Stimulated activated naive CD8-positive, alpha-beta T cell treated with anti-CD3 and anti-CD28 coated beads, Interleukin-15, Interleukin-2, amounts not matched to agents 100 ng/mL and 50 ng/mL, for 24 hours (primary cell): ENCODE results near the gene CPNE7.

Experiments used
- H3K27ac Mint-ChIP-seq: one replicate; pipeline ENCODE4 v1.8.0; 2021; ENCODE audit warnings: mild to moderate bottlenecking, mixed read lengths
- H3K27me3 Mint-ChIP-seq: one replicate; pipeline ENCODE4 v1.8.0; 2021; ENCODE audit warnings: mixed read lengths
- H3K36me3 Mint-ChIP-seq: one replicate; pipeline ENCODE4 v1.8.0; 2021; ENCODE audit warnings: low read depth, mixed read lengths
- H3K4me1 Mint-ChIP-seq: one replicate; pipeline ENCODE4 v1.8.0; 2021; ENCODE audit warnings: low read depth, mixed read lengths
- H3K4me3 Mint-ChIP-seq: one replicate; pipeline ENCODE4 v1.8.0; 2021; ENCODE audit warnings: mild to moderate bottlenecking, mixed read lengths
- H3K9me3 Mint-ChIP-seq: one replicate; pipeline ENCODE4 v1.8.0; 2021; ENCODE audit warnings: mixed read lengths

CPNE7 gene

DNA sequence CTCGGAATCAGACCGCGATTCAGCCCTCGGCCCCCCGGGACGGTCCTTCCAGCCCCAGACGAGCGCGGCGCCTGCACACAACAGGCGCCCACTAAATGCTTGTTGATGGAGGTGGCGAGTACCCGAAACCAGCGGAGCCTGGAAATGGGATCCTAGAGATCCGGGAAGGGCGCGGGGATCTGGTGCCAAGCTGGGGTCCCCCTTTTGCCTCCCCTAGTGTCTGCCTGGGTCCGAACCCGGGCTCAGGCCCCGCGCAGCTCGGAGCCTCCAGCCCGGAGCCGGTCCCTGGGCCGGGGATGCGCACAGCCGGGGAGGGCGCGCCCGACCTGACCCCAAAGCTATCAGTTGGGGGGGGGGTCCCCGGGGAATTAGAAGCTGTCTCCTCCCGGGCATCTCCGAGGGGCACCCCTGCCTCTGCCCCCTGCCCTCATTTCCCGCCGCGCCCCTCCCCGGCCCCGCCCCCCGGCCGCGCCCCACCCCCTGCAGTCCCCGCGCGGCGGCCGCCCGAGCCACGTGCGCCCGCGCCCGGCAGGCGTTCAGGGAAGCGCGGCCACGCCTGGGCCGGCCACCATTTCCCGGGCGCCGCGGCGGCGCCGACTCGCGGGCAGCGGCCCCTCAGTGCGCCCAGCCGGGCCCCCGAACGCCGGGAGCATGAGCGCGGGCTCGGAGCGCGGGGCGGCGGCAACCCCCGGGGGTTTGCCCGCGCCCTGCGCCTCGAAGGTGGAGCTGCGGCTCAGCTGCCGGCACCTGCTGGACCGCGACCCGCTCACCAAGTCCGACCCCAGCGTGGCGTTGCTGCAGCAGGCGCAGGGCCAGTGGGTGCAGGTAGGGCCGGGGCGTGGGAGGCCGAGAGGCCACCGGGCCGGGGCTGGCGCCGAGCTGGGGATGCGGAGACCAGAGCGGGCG, at the start of gene CPNE7:
Gene CPNE7 (plus strand): TSS at position 512 of the 906 bp plus-strand sequence. CDS start 140 bp downstream, at position 652.
- no peak within 1 kb of the TSS for H3K27ac Mint-ChIP-seq
- H3K27me3 Mint-ChIP-seq: peaks cover 9% of the 10 kb centered on the region
- no peaks in the 10 kb centered on the region for H3K9me3 Mint-ChIP-seq
- peak within 1 kb of the TSS; percentile 57 for H3K4me3 Mint-ChIP-seq
- H3K4me1 Mint-ChIP-seq: peaks cover 8% of the 10 kb centered on the region
- H3K36me3 Mint-ChIP-seq: no peaks in the 10 kb centered on the region

DNA sequence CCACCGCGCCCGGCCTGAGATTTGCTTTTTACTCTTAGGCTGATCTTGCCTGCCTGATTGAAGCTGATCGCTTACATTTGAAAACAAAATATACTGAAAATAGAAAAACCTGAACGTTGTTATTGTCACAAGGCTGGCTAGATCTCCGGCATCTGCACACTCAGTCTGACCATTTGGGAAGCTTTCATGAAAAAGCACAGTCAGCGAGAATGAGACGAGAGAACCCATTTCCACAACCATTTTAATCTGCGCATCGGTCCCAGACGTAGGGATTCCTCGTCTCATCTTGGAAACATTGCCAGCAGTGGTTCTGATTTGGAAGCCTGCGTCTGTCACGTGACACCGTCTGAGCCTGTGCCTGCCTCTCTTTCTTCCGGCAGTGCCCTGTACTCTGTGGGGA, 46.5 kb upstream of the CPNE7 start:
- Mint-ChIP-seq H3K27ac (no peak overlapping the region), H3K4me1 (peaks cover 9% of the 10 kb centered on the region), H3K36me3 (peaks cover 69% of the 10 kb centered on the region), H3K27me3 (no peaks in the 10 kb centered on the region), H3K9me3 (no peaks in the 10 kb centered on the region), H3K4me3 (no peak overlapping the region)

DNA sequence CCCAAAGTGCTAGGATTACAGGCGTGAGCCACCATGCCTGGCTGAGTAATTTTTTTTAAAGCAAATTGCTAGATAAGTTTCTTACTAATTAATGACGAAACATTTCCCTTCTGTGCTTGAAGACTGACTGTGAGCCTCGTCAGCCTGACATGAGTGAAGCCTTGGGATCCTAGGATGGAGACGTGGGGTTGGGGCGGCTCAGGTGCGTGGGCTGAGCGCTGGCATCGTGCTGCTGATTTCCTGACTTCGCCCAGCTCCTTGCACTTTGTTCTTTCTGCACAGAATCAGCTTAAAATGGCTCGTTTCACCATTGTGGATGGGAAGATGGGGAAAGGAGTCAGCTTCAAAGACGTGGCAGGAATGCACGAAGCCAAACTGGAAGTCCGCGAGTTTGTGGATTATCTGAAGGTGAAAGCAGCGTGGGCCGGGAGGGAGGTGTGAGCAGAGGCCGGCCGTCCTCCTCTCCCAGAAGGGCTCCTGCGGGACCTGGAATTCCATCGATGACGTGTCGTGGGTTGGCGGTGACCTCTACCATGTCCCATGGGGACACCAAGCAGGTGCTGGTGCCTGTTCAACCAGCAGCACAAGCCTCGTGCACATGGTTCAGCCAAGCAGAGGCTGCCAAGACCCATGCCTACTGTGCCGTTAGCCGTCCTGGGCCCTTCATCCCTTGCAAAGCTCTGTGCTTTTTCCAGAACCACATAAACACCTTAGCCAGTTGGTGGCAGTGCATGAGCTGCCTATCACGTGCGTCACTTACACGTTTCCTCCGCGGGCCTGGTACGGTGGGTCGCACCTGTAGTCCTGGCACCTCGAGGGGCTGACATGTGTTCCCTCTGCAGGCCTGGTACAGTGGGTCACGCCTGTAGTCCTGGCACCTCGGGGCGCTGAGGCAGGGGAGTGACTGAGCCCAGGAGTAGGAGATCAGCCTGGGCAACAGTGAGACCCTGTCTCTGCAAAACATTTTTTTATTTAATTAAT, 44.9 kb upstream of the CPNE7 start:
- Mint-ChIP-seq H3K27ac (no peak overlapping the region), H3K36me3 (peaks cover 70% of the 10 kb centered on the region), H3K4me1 (peaks cover 23% of the 10 kb centered on the region), H3K27me3 (no peaks in the 10 kb centered on the region), H3K4me3 (no peak overlapping the region), H3K9me3 (no peaks in the 10 kb centered on the region)

DNA sequence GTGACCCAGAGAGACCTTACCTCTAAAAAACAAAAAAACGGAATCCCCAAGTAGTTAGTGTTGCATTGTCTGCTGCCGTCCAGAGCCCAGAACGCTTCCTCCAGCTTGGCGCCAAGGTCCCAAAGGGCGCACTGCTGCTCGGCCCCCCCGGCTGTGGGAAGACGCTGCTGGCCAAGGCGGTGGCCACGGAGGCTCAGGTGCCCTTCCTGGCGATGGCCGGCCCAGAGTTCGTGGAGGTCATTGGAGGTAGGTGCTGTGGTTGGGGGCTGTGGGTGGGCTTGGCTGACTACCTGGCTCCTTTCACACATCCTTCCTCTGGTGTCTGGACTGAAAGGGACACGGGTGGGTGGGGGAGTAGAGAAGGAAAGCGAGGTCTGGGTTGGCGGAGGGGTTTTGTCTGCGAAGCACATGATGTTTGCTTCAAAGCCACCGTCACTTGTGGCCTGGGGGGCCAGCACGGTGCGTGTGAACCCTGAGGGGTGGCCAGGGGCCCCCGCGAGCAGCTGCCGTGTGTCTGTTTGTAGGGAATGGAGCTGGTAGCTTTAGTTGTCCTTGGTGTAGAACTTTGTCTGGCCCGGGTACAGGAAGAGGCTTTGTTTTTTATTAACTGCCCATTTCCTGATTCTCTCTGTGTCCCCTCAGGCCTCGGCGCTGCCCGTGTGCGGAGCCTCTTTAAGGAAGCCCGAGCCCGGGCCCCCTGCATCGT, 43.6 kb upstream of the CPNE7 start:
- peaks cover 23% of the 10 kb centered on the region for H3K4me1 Mint-ChIP-seq
- H3K27ac Mint-ChIP-seq: no peak overlapping the region
- no peaks in the 10 kb centered on the region for H3K9me3 Mint-ChIP-seq
- peaks cover 63% of the 10 kb centered on the region for H3K36me3 Mint-ChIP-seq
- no peaks in the 10 kb centered on the region for H3K27me3 Mint-ChIP-seq
- H3K4me3 Mint-ChIP-seq: no peak overlapping the region

DNA sequence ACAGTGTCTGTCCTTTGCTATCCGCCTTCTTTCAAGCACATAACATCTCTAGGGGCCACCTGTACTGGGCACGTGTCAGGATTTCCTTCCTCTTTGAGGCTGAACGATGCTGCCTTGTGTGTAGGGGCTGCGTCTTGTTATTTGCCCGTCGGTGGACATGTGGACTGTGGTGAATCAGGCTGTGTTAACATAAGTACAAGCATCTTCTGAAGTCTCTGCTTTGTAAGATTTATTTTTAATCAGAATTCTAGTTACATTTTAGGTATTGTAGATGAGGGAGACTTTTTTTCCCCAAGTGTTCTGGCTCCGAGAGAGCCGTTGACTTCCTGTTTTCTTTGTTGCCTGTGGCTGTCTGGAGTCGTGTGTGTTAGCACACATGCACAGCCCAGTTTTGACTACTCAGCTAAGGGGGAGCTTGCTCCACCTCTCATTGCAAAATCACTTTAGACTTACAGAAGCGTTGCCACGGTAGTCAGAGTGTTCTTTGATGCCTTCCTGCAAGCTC, 41.3 kb upstream of the CPNE7 start:
- H3K4me3 Mint-ChIP-seq: no peak overlapping the region
- peak overlapping the region; percentile 51 for H3K27ac Mint-ChIP-seq
- peaks cover 50% of the 10 kb centered on the region for H3K36me3 Mint-ChIP-seq
- no peaks in the 10 kb centered on the region for H3K27me3 Mint-ChIP-seq
- H3K9me3 Mint-ChIP-seq: no peaks in the 10 kb centered on the region
- H3K4me1 Mint-ChIP-seq: peaks cover 23% of the 10 kb centered on the region

DNA sequence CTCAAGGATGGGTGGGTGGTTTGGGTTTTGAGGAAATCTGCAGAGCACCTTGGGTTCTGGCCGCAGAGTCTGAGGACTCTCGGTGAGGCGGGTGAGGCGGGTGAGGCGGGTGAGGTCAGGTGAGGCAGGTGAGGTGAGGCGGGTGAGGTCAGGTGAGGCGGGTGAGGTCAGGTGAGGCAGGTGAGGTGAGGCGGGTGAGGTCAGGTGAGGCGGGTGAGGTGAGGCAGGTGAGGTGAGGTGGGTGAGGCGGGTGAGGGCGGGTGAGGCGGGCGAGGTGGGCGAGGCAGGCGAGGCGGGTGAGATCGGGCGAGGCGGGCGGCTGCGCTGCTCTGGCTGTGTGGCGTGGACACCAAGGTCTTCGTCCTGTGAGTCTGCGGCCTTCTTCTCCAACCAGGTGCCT, 39.2 kb upstream of the CPNE7 start:
- Mint-ChIP-seq H3K4me1 (peaks cover 23% of the 10 kb centered on the region), H3K36me3 (peaks cover 43% of the 10 kb centered on the region), H3K4me3 (no peak overlapping the region), H3K27me3 (no peaks in the 10 kb centered on the region), H3K27ac (no peak overlapping the region), H3K9me3 (no peaks in the 10 kb centered on the region)

DNA sequence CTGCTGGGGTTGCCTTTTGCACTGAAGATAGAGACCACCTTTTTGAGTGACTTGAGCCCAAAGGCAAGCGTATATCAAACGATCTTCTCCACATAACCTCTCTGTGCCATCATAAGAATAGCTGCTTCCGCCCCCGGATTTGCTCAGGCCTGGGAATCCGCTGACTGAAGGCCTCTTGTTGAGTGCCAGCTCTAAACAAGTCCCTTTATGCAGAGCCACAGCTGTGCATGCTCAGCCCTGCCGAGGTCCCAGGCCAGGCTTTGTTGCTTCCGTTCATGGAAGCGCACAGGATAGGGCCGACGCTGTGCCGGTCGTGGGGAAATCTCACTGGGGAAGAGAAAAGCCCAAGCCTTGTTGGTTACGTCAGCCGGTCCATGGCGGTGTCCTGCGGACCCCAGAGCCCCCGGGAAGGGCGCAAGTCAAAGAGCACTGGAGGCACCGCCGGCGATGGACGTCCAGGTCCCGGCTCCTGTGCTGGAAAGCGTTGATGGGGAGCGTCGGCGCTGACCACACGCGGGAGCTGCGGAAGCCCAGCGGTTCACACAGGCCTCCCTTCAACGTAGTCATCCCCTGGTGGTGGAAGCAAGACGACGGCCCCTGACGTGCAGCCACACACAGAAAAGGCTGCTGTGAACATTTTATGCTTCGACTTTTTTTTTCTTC, 38.5 kb upstream of the CPNE7 start:
- peaks cover 39% of the 10 kb centered on the region for H3K36me3 Mint-ChIP-seq
- peaks cover 23% of the 10 kb centered on the region for H3K4me1 Mint-ChIP-seq

DNA sequence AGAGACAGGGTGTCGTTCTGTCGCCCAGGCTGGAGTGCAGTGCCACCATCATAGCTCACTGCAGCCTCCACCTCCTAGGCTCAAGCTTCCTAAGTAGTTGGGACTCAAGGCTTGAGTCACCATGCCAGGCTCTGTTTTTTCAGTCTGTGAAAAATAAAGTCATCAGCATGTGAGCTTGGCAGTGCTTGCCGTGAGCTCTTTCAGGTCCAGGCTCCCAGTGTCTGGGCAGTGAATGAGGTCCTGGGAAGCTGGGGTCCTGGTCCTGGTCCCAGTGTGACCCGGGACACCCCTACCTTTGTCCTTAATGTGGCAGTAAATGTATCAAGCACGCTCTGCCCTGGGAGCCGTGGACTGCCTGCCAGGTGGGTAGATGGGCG, 38.0 kb upstream of the CPNE7 start:
- Mint-ChIP-seq H3K4me1 (peaks cover 23% of the 10 kb centered on the region), H3K4me3 (no peak overlapping the region), H3K36me3 (peaks cover 39% of the 10 kb centered on the region), H3K27ac (no peak overlapping the region), H3K9me3 (no peaks in the 10 kb centered on the region), H3K27me3 (no peaks in the 10 kb centered on the region)

More for the DNA sequence above, 38.5 kb upstream of the CPNE7 start:
- Mint-ChIP-seq H3K27ac (no peak overlapping the region), H3K27me3 (no peaks in the 10 kb centered on the region), H3K9me3 (no peaks in the 10 kb centered on the region), H3K4me3 (no peak overlapping the region)

DNA sequence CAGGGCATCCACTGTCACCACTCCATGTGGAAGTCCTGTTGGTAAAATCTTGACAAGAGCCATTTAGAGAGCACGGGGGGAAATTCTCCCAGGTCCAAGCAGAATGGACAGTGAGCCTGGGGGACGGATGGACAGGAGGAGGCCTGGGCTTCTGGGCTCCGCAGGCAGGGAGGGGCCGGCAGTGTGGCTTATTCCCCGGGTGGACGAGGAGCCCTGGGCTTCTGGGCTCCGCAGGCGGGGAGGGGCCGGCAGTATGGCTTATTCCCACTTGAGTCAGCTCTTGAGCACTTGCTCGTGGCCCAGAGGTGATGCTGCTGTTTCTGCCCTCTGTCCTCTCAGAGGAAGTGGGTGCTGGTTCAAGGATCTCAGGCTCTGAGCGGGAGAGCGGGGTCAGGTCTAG, 37.3 kb upstream of the CPNE7 start:
- Mint-ChIP-seq H3K36me3 (peaks cover 38% of the 10 kb centered on the region), H3K27me3 (no peaks in the 10 kb centered on the region), H3K9me3 (no peaks in the 10 kb centered on the region), H3K27ac (no peak overlapping the region), H3K4me3 (no peak overlapping the region), H3K4me1 (peaks cover 23% of the 10 kb centered on the region)

DNA sequence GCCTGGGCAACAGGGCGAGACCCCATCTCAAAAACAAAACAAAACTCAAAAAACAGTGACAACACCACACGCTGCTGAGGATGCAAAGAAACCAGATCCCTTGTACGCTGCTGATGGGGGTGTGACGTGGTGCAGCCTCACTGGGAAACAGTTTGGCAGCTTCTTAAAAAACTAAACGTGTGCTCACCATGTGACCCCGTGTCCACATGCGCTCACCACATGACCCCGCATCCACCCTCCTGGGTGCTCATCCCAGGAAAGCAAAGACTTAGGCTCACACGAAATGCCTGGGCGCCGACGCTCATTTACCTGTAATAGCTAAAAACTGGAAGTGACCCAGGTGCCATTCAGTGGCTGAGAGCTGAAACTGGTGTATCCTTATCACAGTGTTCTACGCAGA, 35.0 kb upstream of the CPNE7 start:
- Mint-ChIP-seq H3K9me3 (no peaks in the 10 kb centered on the region), H3K4me3 (no peak overlapping the region), H3K27ac (no peak overlapping the region), H3K36me3 (peaks cover 24% of the 10 kb centered on the region), H3K4me1 (peaks cover under 1% of the 10 kb centered on the region), H3K27me3 (no peaks in the 10 kb centered on the region)

DNA sequence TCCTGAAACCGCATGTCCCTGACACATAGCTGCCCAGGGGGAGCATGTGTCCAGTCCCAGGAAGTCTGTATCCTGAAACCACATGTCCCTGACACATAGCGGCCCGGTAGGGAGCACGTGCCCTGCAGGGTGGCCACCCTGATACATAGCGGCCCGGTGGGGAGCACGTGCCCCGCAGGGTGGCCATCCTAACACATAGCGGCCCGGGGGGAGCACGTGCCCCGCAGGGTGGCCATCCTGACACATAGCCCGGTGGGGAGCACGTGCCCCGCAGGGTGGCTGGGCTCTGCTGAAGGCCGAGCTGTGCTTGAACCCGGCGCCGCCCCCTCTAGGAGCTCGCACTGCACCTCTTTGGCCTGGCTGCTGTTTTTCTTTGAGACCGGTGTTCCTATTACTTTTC, 33.8 kb upstream of the CPNE7 start:
- H3K4me3 Mint-ChIP-seq: no peak overlapping the region
- no peaks in the 10 kb centered on the region for H3K4me1 Mint-ChIP-seq
- H3K27ac Mint-ChIP-seq: no peak overlapping the region
- H3K36me3 Mint-ChIP-seq: peaks cover 23% of the 10 kb centered on the region
- H3K9me3 Mint-ChIP-seq: no peaks in the 10 kb centered on the region
- no peaks in the 10 kb centered on the region for H3K27me3 Mint-ChIP-seq

DNA sequence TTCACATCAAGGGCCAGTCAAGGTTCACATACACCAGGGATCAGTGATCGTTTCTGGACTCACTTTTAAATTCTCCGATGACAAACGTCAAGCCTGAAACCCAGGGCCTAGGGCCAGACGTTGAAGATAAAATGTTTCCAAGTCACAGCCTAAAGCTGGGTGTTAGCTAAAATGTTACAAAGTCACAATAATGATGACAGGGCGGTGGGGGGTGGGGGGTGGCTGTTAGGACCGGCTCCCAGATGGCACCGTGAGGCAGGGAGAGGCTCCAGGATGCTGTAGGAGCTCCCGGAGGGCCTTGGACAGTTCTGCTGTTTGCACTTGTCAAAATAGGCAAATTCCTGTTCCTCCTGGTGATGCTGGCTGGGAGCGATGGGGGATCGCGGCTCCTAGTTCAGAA, 31.4 kb upstream of the CPNE7 start:
- Mint-ChIP-seq H3K27ac (no peak overlapping the region), H3K4me1 (peaks cover 12% of the 10 kb centered on the region)

DNA sequence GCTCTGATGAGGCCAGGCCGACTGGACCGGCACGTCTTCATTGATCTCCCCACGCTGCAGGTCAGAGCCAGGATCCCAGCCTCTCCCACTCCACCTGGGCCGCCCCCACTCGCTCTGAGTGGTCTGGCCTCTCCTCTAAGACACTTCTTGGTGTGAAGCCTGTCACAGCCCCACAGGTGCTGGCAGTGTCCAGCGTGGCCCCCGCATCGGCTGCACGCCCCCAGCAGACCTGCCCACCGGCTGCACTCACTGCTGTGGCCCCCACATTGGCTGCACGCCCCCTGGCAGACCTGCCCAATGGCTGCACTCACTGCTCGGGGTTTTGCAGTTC, 30.9 kb upstream of the CPNE7 start:
- Mint-ChIP-seq H3K4me3 (no peak overlapping the region), H3K9me3 (no peaks in the 10 kb centered on the region), H3K27me3 (no peaks in the 10 kb centered on the region), H3K36me3 (peaks cover 41% of the 10 kb centered on the region), H3K27ac (no peak overlapping the region), H3K4me1 (peaks cover 18% of the 10 kb centered on the region)

More for the DNA sequence above, 31.4 kb upstream of the CPNE7 start:
- Mint-ChIP-seq H3K27me3 (no peaks in the 10 kb centered on the region), H3K9me3 (no peaks in the 10 kb centered on the region), H3K4me3 (no peak overlapping the region), H3K36me3 (peaks cover 36% of the 10 kb centered on the region)
